K562 (cell line): Measurements from ENCODE around the gene SNX20.

Source experiments
- GTF2F1 ChIP-seq: IDR thresholded peaks from 2 replicates; pipeline ENCODE4 v1.6.1; 2011; ENCODE audit warnings: low read depth, low read length, improper control_type of control experiment
- PCBP2 ChIP-seq: fragments of 200-400 bp; formaldehyde crosslinking; IDR thresholded peaks from 2 replicates; pipeline ENCODE4 v1.6.1; 2018; ENCODE audit warnings: low read length, low read depth, mild to moderate bottlenecking, moderate library complexity; ENCODE audit not compliant: poor library complexity, severe bottlenecking
- SP1 ChIP-seq: sonication (generic); formaldehyde crosslinking; IDR thresholded peaks from 2 replicates; pipeline ENCODE4 v1.8.1; 2022; ENCODE audit warnings: mild to moderate bottlenecking, missing genetic modification reagents
- TF ChIP-seq, protein P1 (sequence below): fragments of 450-650 bp; IDR thresholded peaks from 2 replicates; pipeline ENCODE4 v1.6.1; 2016; ENCODE audit warnings: low read depth, mild to moderate bottlenecking, moderate library complexity

GRCh38 chr16:50696575-50697420 is 15.7 kb upstream of the SNX20 start:
- TF ChIP-seq SP1 (CRISPR knock-in tag) (no peak), PCBP2 (no peak), GTF2F1 (no peak)
- TF ChIP-seq, protein P1, sequence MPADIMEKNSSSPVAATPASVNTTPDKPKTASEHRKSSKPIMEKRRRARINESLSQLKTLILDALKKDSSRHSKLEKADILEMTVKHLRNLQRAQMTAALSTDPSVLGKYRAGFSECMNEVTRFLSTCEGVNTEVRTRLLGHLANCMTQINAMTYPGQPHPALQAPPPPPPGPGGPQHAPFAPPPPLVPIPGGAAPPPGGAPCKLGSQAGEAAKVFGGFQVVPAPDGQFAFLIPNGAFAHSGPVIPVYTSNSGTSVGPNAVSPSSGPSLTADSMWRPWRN = no peak
